T-cell (primary cell): ENCODE results near the gene MAN1A1. TPM values are rescaled to one million over a fixed set of nuclear protein-coding genes. Genes with fewer than 3 reads are reported as not detected.

ENCODE experiments used
- ATAC-seq, 4 experiments: fragments of 200-7000 bp in 3 of 4; fragments of 150-1000 bp in 1 of 4; cut with Tn5 transposase; replicated peaks in 1 of 4; 1 replicate in 3 of 4; 2 replicates in 1 of 4; pipeline ENCODE4 v1.10.0; 2021; ENCODE audit warnings: moderate library complexity in 3 of 4, mild to moderate bottlenecking in 2 of 4, moderate number of reproducible peaks in 1 of 4
- CTCF ChIA-PET, 2 donors: fragments of 300-600 bp; sonication (Branson Sonifier 250); formaldehyde crosslinking; loops; one replicate each; lab custom pipeline; 2022; ENCODE audit warnings: antibody characterized with exemption in 2 of 2; lab: Charles Lee
- POLR2A ChIA-PET, 2 donors: fragments of 300-600 bp; sonication (Branson Sonifier 250); formaldehyde crosslinking; loops; one replicate each; lab custom pipeline; 2022; ENCODE audit warnings: antibody characterized with exemption in 2 of 2; lab: Charles Lee
- DNase-seq, 35 experiments: peaks; one replicate each; pipeline versions ENCODE4 v3.0.0 to v3.0.0-alpha.2; 2013 to 2023
- H3K27ac ChIP-seq: one replicate; pipeline ENCODE4 v1.5.1; 2013; ENCODE audit warnings: low read length
- H3K27me3 ChIP-seq, 2 experiments: replicated peaks in 1 of 2; 1 replicate in 1 of 2; 2 replicates in 1 of 2; pipeline versions ENCODE4 v1.6.1 to v1.7.0; 2013; ENCODE audit warnings: low read length in 1 of 2, mixed read lengths in 1 of 2; ENCODE audit not compliant: control insufficient read depth in 2 of 2, insufficient read depth in 2 of 2; ENCODE audit errors: extremely low read depth in 1 of 2
- H3K36me3 ChIP-seq, 2 donors: 1 replicate in 1 of 2; 2 replicates in 1 of 2; pipeline versions ENCODE4 v1.6.1 to v1.7.0; 2013; ENCODE audit warnings: low read length in 1 of 2; ENCODE audit not compliant: control insufficient read depth in 2 of 2, insufficient read depth in 1 of 2; ENCODE audit errors: extremely low read depth in 1 of 2
- H3K4me1 ChIP-seq, 2 experiments: 1 replicate in 1 of 2; 2 replicates in 1 of 2; pipeline versions ENCODE4 v1.6.1 to v1.7.0; 2013; ENCODE audit warnings: low read length in 2 of 2, mixed read lengths in 1 of 2; ENCODE audit not compliant: insufficient read depth in 2 of 2, control insufficient read depth in 1 of 2; ENCODE audit errors: extremely low read depth in 1 of 2
- H3K4me3 ChIP-seq, 2 donors: 1 replicate in 1 of 2; 2 replicates in 1 of 2; pipeline versions ENCODE4 v1.5.1 to v1.7.0; 2013; ENCODE audit warnings: mild to moderate bottlenecking in 2 of 2, low read length in 1 of 2, moderate library complexity in 1 of 2; ENCODE audit not compliant: control insufficient read depth in 1 of 2; ENCODE audit errors: extremely low read depth in 1 of 2
- H3K9me3 ChIP-seq: 2 replicates; pipeline ENCODE4 v1.7.0; 2013
- H3K27ac Mint-ChIP-seq, 2 donors: one replicate each; pipeline ENCODE4 v1.8.0; 2020 to 2021; ENCODE audit warnings: mild to moderate bottlenecking in 2 of 2, mixed read lengths in 2 of 2
- H3K27me3 Mint-ChIP-seq, 2 donors: one replicate each; pipeline ENCODE4 v1.8.0; 2021 to 2022; ENCODE audit warnings: mixed read lengths in 2 of 2
- H3K36me3 Mint-ChIP-seq: one replicate; pipeline ENCODE4 v1.8.0; 2021; ENCODE audit warnings: mixed read lengths
- H3K4me1 Mint-ChIP-seq, 3 donors: one replicate each; pipeline ENCODE4 v1.8.0; 2020 to 2022; ENCODE audit warnings: mixed read lengths in 3 of 3, mild to moderate bottlenecking in 1 of 3
- H3K4me3 Mint-ChIP-seq, 3 donors: one replicate each; pipeline ENCODE4 v1.8.0; 2020 to 2022; ENCODE audit warnings: mild to moderate bottlenecking in 3 of 3, mixed read lengths in 3 of 3, moderate library complexity in 3 of 3
- H3K9me3 Mint-ChIP-seq, 3 donors: one replicate each; pipeline ENCODE4 v1.8.0; 2020 to 2022; ENCODE audit warnings: mixed read lengths in 3 of 3
- WGBS: methylation state at CpG from one replicate; pipeline ENCODE4 v1.1.5; 2013; ENCODE audit warnings: missing lambda C conversion rate; ENCODE audit not compliant: insufficient coverage; 5-methylcytosine and 5-hydroxymethylcytosine counted together
- total RNA-seq, 35 experiments: library from RNA in 6 of 35; stranded (reverse) in 6 of 35; fragments of 120-200 nt in 1 of 35; gene quantifications; one replicate each; pipeline versions ENCODE4 v1.2.1 to v1.2.4 and lab custom pipeline; 2013 to 2026

MAN1A1 gene
- total RNA-seq, 5 donors from 2014 or later (not counting 1 experiment from before 2014, with no cell fraction given) = 9.4 to 13.6 (median 12.3) TPM

GRCh38 chr6:119256978-119257462 lies 92.5 kb downstream of the MAN1A1 start:
- ATAC-seq = peak in 1 of 4 experiments; percentile 22
- Mint-ChIP-seq H3K9me3 (no peaks in the 10 kb centered on the region), H3K27me3 (no peaks in the 10 kb centered on the region), H3K36me3 (peaks cover 10% of the 10 kb centered on the region), H3K27ac (peak overlapping the region; percentile 9 to 50), H3K4me3 (no peak overlapping the region), H3K4me1 (peaks cover 33 to 36% (median 34%) of the 10 kb centered on the region in 3 donors)
- H3K4me1 ChIP-seq = peaks cover 0 to 13% of the 10 kb centered on the region in 2 experiments
- no peaks in the 10 kb centered on the region for H3K9me3 ChIP-seq
- no peak overlapping the region for H3K4me3 ChIP-seq
- ChIA-PET POLR2A (interaction anchor here in 1 of 2 donors (0.5 kb wide), 1 partner anchor 1930 kb away, joined by 3 read pairs; no protein-coding TSS in a partner anchor), CTCF (no interaction called here)
- no peaks in the 10 kb centered on the region for H3K36me3 ChIP-seq
- WGBS = 77% methylated on average over 2 of the region's 2 CpGs
- DNase-seq = peak in 1 of 35 experiments; percentile 5
- H3K27me3 ChIP-seq = no peaks in the 10 kb centered on the region
- H3K27ac ChIP-seq = peak overlapping the region; percentile 29

- no peak overlapping the region for H3K27ac Mint-ChIP-seq
Measured at GRCh38 chr6:119256392-119256791, 93.2 kb downstream of the MAN1A1 start.

DNA sequence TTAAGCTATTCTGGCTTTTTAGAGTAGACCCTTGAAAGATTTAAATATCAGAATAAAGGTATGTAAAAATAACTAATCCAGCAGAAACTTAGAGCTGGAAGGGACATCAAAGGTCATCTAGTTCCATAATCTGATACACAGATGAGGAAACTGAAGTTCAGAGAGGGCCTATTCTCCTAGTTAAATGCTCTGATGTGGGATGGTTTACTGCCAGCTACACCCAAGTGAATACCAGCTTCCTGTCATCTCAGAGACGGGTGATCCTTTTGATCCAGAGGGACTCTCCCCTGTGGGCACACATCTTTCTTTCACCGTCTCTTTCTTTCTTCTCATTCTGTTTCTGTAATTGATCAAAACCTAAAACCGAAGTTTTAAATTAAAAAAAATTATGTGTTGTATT lies 94.1 kb downstream of the MAN1A1 start:
- peak; percentile 23 to 98 (median 66) for ATAC-seq
- no peaks in the 10 kb centered on the region for H3K9me3 ChIP-seq
- H3K27ac Mint-ChIP-seq = no peak overlapping the region

More at GRCh38 chr6:119256392-119256791, 93.2 kb downstream of the MAN1A1 start:
- WGBS = 95% methylated on average over 3 of the region's 5 CpGs
- Histone ChIP-seq H3K4me3 (no peak overlapping the region), H3K36me3 (no peaks in the 10 kb centered on the region), H3K27ac (peak overlapping the region; percentile 29), H3K4me1 (peaks cover 0 to 13% of the 10 kb centered on the region in 2 experiments), H3K27me3 (no peaks in the 10 kb centered on the region), H3K9me3 (no peaks in the 10 kb centered on the region)
- DNase-seq (no peak), ATAC-seq (no peak)
- no peak overlapping the region for H3K4me3 Mint-ChIP-seq
- H3K27me3 Mint-ChIP-seq = no peaks in the 10 kb centered on the region
- peaks cover 11% of the 10 kb centered on the region for H3K36me3 Mint-ChIP-seq
- ChIA-PET CTCF (no interaction called here), POLR2A (no interaction called here)
- no peaks in the 10 kb centered on the region for H3K9me3 Mint-ChIP-seq
- H3K4me1 Mint-ChIP-seq = peaks cover 29 to 34% (median 32%) of the 10 kb centered on the region in 3 donors

GRCh38 chr6:119250036-119250435 lies 99.5 kb downstream of the MAN1A1 start:
- no peak overlapping the region for H3K4me3 ChIP-seq
- ATAC-seq = no peak
- Mint-ChIP-seq H3K4me3 (no peak overlapping the region), H3K9me3 (no peaks in the 10 kb centered on the region), H3K27me3 (no peaks in the 10 kb centered on the region), H3K36me3 (peaks cover 47% of the 10 kb centered on the region), H3K4me1 (peaks cover 1 to 9% (median 3%) of the 10 kb centered on the region in 3 donors), H3K27ac (no peak overlapping the region)
- H3K4me1 ChIP-seq = no peaks in the 10 kb centered on the region
- H3K27me3 ChIP-seq = no peaks in the 10 kb centered on the region
- ChIA-PET CTCF (no interaction called here), POLR2A (no interaction called here)
- WGBS = 95% methylated on average over 2 of the region's 2 CpGs
- no peaks in the 10 kb centered on the region for H3K9me3 ChIP-seq
- DNase-seq = no peak
- no peak overlapping the region for H3K27ac ChIP-seq
- H3K36me3 ChIP-seq = no peaks in the 10 kb centered on the region

More for the DNA sequence above, 94.1 kb downstream of the MAN1A1 start:
- Histone ChIP-seq H3K36me3 (no peaks in the 10 kb centered on the region), H3K27ac (no peak overlapping the region), H3K4me1 (peaks cover 0 to 13% of the 10 kb centered on the region in 2 experiments), H3K27me3 (no peaks in the 10 kb centered on the region), H3K4me3 (no peak overlapping the region)
- ChIA-PET POLR2A (interaction anchor here in 1 of 2 donors (0.5 to 0.6 kb wide), 2 partner anchors 60 to 440 kb away, joined by 4 read pairs; no protein-coding TSS in a partner anchor), CTCF (no interaction called here)
- H3K36me3 Mint-ChIP-seq = peaks cover 18% of the 10 kb centered on the region
- H3K9me3 Mint-ChIP-seq = no peaks in the 10 kb centered on the region
- no peak overlapping the region for H3K4me3 Mint-ChIP-seq
- peaks cover 28 to 34% (median 32%) of the 10 kb centered on the region in 3 donors for H3K4me1 Mint-ChIP-seq
- no CpG with 5 or more reads among the region's 3 CpGs for WGBS
- DNase-seq = peak in 8 of 35 experiments; percentile 1 to 32 (median 4)
- no peaks in the 10 kb centered on the region for H3K27me3 Mint-ChIP-seq

GRCh38 chr6:119249319-119249718 lies 100.2 kb downstream of the MAN1A1 start:
- ChIA-PET POLR2A (no interaction called here), CTCF (no interaction called here)
- Histone ChIP-seq H3K4me1 (no peaks in the 10 kb centered on the region), H3K4me3 (no peak overlapping the region), H3K9me3 (no peaks in the 10 kb centered on the region), H3K27me3 (no peaks in the 10 kb centered on the region), H3K36me3 (no peaks in the 10 kb centered on the region), H3K27ac (no peak overlapping the region)
- no peak for ATAC-seq
- DNase-seq = no peak
- Mint-ChIP-seq H3K27ac (no peak overlapping the region), H3K36me3 (peaks cover 51% of the 10 kb centered on the region), H3K9me3 (no peaks in the 10 kb centered on the region), H3K4me3 (no peak overlapping the region), H3K4me1 (peaks cover 0 to 10% (median 0%) of the 10 kb centered on the region in 3 donors), H3K27me3 (no peaks in the 10 kb centered on the region)
- WGBS = 100% methylated on average over 2 of the region's 4 CpGs

DNA sequence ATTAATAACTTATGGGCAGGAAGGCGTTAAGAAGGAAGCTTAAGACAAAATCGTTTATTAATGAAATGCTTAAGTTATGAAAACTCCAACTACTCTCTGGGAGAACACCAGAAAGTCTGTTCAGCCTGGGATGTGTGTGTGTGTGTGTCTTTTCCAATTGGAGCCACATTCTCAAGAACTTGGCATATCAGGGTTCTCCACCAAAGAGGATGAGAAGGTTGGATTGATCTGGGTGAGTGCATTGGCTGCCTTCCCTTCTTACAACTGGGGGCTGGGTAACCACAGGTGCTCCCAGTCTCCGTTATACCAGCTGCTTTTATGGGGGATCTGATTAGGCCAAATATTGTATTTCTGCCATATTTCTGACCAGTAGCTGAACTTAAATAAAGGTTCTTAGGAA lies 102.1 kb downstream of the MAN1A1 start:
- no peaks in the 10 kb centered on the region for H3K9me3 ChIP-seq
- no peak overlapping the region for H3K4me3 ChIP-seq
- Mint-ChIP-seq H3K4me1 (peaks cover 0 to 4% (median 0%) of the 10 kb centered on the region in 3 donors), H3K27me3 (no peaks in the 10 kb centered on the region), H3K4me3 (no peak overlapping the region), H3K27ac (no peak overlapping the region), H3K36me3 (peaks cover 49% of the 10 kb centered on the region), H3K9me3 (no peaks in the 10 kb centered on the region)
- no peak overlapping the region for H3K27ac ChIP-seq
- ChIA-PET POLR2A (no interaction called here), CTCF (no interaction called here)
- ATAC-seq (no peak), DNase-seq (no peak)
- WGBS = 100% methylated on average over 1 of the region's 3 CpGs
- no peaks in the 10 kb centered on the region for H3K4me1 ChIP-seq
- H3K36me3 ChIP-seq = no peaks in the 10 kb centered on the region
- no peaks in the 10 kb centered on the region for H3K27me3 ChIP-seq
